ENCODE results near the gene CCNY.
A peak's percentile ranks its signal among the peaks of the same experiment; 100 is the strongest.

The CCNY gene

DNA sequence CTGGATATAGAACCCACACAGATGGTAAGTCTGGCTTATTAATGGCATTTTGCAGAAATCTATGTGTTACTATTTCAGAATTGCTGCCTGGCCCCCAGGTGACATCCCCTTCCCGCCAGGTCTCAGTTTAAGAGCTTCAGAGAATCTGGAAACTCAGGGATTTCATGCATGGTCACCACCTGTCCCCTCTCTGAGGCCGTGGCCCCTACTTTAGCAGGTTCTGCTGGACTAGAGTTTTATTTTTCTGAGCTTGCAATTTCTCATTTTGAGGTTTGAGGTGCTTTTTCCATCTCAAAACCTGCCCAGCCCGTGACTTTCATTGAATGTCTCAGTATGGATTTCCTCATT is 244.1 kb downstream of the CCNY start:
- ATAC-seq (ENCODE audit: low read depth) (no peak), DNase-seq (ENCODE audit: low spot score in 2 of 2) (no peak)
- Mint-ChIP-seq H3K4me1 (no peaks in the 10 kb centered on the region), H3K4me3 (no peak overlapping the region), H3K9me3 (peaks cover 2% of the 10 kb centered on the region), H3K27me3 (peaks cover 9% of the 10 kb centered on the region), H3K36me3 (peaks cover 5% of the 10 kb centered on the region), H3K27ac (no peak overlapping the region)

DNA sequence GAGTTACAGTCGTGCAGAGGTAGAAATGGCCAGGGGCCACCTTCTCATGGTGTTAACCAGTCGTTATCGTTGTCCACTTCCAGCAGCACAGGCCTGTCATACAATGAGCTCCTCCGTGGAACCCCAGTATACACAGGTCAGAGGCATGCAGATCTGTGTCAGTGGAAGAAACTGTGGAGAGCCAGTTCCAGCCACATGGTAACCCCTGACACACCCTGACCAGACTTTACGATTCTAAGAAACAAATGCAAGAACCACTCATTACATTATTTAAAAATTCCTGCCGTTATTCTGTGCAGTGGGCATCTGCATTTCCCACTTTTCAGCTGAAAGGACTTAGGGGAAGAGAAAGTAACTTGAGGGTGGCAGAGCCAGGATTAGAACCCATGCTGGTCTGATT is 245.3 kb downstream of the CCNY start:
- no peaks in the 10 kb centered on the region for H3K4me1 Mint-ChIP-seq
- H3K27ac Mint-ChIP-seq: no peak overlapping the region
- no peak for ATAC-seq (ENCODE audit: low read depth)

DNA sequence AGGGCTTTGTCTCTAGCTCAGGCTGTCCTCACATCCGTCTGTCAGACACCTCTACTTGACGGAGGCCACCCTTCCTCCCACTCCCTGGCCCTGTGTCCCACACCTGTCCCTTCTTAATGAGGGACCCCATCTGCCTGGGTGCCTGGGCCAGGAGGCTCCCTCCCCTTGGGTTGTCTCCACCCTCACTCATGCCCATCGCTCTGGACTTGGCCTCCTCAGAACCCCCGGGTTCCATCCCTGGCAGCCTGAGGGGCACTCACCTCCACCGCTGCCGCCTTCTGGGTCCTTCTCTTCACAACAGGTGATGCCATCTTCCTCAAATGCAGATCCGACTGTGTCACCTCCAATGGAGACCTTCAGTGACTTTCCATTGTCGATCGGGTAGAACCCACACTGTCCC is 248.6 kb downstream of the CCNY start:
- Mint-ChIP-seq H3K4me3 (no peak overlapping the region), H3K27me3 (peaks cover 11% of the 10 kb centered on the region), H3K4me1 (no peaks in the 10 kb centered on the region), H3K27ac (no peak overlapping the region), H3K9me3 (no peaks in the 10 kb centered on the region), H3K36me3 (no peaks in the 10 kb centered on the region)
- ATAC-seq (ENCODE audit: low read depth) (no peak), DNase-seq (ENCODE audit: low spot score in 2 of 2) (no peak)

More for the DNA sequence above, 245.3 kb downstream of the CCNY start:
- peaks cover 12% of the 10 kb centered on the region for H3K27me3 Mint-ChIP-seq
- no peak for DNase-seq (ENCODE audit: low spot score in 2 of 2)
- peaks cover 2% of the 10 kb centered on the region for H3K9me3 Mint-ChIP-seq
- no peak overlapping the region for H3K4me3 Mint-ChIP-seq
- H3K36me3 Mint-ChIP-seq: peaks cover 3% of the 10 kb centered on the region

- H3K9me3 Mint-ChIP-seq: no peaks in the 10 kb centered on the region
- DNase-seq (ENCODE audit: low spot score in 2 of 2) (no peak), ATAC-seq (ENCODE audit: low read depth) (no peak)
- H3K4me3 Mint-ChIP-seq: no peak overlapping the region
- no peaks in the 10 kb centered on the region for H3K36me3 Mint-ChIP-seq
- H3K4me1 Mint-ChIP-seq: no peaks in the 10 kb centered on the region
- H3K27ac Mint-ChIP-seq: no peak overlapping the region
- peaks cover 11% of the 10 kb centered on the region for H3K27me3 Mint-ChIP-seq
Observed at GRCh38 chr10:35585356-35585755, 249.0 kb downstream of the CCNY start.

- Mint-ChIP-seq H3K9me3 (peaks cover 2% of the 10 kb centered on the region), H3K27me3 (peaks cover 14% of the 10 kb centered on the region), H3K4me3 (no peak overlapping the region), H3K27ac (no peak overlapping the region), H3K4me1 (no peaks in the 10 kb centered on the region), H3K36me3 (peaks cover 3% of the 10 kb centered on the region)
- DNase-seq (ENCODE audit: low spot score in 2 of 2): no peak
- ATAC-seq (ENCODE audit: low read depth): no peak
Observed at GRCh38 chr10:35585903-35586535, 249.7 kb downstream of the CCNY start.

GRCh38 chr10:35588836-35589235 is 252.5 kb downstream of the CCNY start:
- no peak for ATAC-seq (ENCODE audit: low read depth)
- H3K4me1 Mint-ChIP-seq: peaks cover 2% of the 10 kb centered on the region
- H3K4me3 Mint-ChIP-seq: no peak overlapping the region
- H3K27ac Mint-ChIP-seq: no peak overlapping the region
- DNase-seq (ENCODE audit: low spot score in 2 of 2): no peak
- peaks cover 5% of the 10 kb centered on the region for H3K9me3 Mint-ChIP-seq
- H3K27me3 Mint-ChIP-seq: peaks cover 16% of the 10 kb centered on the region
- peaks cover 3% of the 10 kb centered on the region for H3K36me3 Mint-ChIP-seq

DNA sequence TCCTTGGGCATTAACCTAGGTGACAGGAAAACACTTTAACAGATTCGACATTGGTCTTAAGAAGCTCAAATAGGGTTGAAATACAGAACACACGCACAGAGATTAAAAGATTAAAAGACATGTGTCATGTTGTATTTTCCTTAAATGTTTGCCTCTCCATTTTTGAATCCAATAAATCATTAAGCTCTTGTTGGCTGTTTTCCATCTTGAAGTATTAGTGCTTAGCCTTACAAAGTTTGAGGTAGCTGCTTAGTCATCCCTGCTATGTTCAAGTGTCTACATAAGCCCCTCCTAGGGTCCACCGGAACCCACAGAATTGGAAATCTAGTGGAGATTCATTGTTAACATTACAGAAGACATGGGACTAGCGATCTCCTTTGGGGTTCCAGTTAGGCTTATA is 256.1 kb downstream of the CCNY start:
- H3K36me3 Mint-ChIP-seq: peaks cover 3% of the 10 kb centered on the region
- H3K9me3 Mint-ChIP-seq: peaks cover 9% of the 10 kb centered on the region
- H3K27ac Mint-ChIP-seq: no peak overlapping the region
- no peak overlapping the region for H3K4me3 Mint-ChIP-seq
- peaks cover 5% of the 10 kb centered on the region for H3K4me1 Mint-ChIP-seq
- peaks cover 5% of the 10 kb centered on the region for H3K27me3 Mint-ChIP-seq
- DNase-seq (ENCODE audit: low spot score in 2 of 2) (no peak), ATAC-seq (ENCODE audit: low read depth) (no peak)

GRCh38 chr10:35594115-35595079 is 258.1 kb downstream of the CCNY start:
- Mint-ChIP-seq H3K4me3 (no peak overlapping the region), H3K27ac (peak overlapping the region; percentile 50), H3K9me3 (peaks cover 9% of the 10 kb centered on the region), H3K4me1 (peaks cover 5% of the 10 kb centered on the region), H3K36me3 (peaks cover 3% of the 10 kb centered on the region), H3K27me3 (peaks cover 6% of the 10 kb centered on the region)
- DNase-seq (ENCODE audit: low spot score in 2 of 2) (no peak), ATAC-seq (ENCODE audit: low read depth) (no peak)

DNA sequence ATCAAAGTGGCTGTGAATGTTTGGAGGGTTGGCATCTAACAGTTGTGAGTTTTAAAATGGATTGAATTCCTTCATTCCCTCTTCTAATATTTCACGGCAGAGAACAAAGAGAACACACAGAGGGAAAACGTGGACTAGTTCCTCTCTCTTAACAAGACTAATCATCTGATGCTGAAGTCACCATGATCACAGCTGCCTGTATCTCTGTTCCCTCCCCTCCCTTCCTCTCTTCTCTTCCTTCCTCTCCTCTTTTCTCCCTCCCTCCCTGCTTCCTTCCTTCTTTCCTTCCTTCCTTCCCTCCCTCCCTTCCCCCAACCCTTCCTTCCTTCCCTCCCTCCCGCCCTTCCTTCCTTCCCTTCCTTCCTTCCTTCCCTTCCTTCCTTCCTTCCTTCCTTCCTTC is 258.8 kb downstream of the CCNY start:
- DNase-seq (ENCODE audit: low spot score in 2 of 2) (no peak), ATAC-seq (ENCODE audit: low read depth) (no peak)
- Mint-ChIP-seq H3K4me3 (no peak overlapping the region), H3K36me3 (peaks cover 3% of the 10 kb centered on the region), H3K27ac (peak overlapping the region; percentile 50), H3K27me3 (peaks cover 6% of the 10 kb centered on the region), H3K4me1 (peaks cover 5% of the 10 kb centered on the region), H3K9me3 (peaks cover 9% of the 10 kb centered on the region)

DNA sequence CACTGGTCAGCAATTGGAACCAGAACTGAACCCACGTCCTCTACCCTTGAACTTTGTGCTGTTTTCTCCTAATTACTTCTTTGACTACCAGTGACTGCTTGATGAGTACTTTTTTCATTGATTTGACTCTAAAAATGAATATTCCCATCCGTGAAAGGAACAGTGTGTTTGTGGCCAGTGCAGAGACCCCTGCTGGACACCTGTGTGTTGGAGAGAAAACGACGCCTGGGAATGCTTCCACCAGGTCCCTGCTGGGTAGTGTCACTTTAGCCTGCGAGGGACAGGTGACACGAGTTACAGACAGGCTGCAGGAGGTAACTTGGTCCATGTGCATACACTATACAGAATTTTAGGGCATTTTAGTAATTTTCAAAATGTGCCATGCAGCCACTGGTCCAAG is 262.1 kb downstream of the CCNY start:
- Mint-ChIP-seq H3K27me3 (peaks cover 18% of the 10 kb centered on the region), H3K4me3 (no peak overlapping the region), H3K27ac (no peak overlapping the region), H3K4me1 (peaks cover 6% of the 10 kb centered on the region), H3K9me3 (peaks cover 11% of the 10 kb centered on the region), H3K36me3 (peaks cover 5% of the 10 kb centered on the region)
- DNase-seq (ENCODE audit: low spot score in 2 of 2) (no peak), ATAC-seq (ENCODE audit: low read depth) (no peak)

GRCh38 chr10:35600193-35600592 is 263.9 kb downstream of the CCNY start:
- Mint-ChIP-seq H3K27ac (no peak overlapping the region), H3K9me3 (peaks cover 8% of the 10 kb centered on the region), H3K27me3 (peaks cover 20% of the 10 kb centered on the region), H3K4me1 (peaks cover 5% of the 10 kb centered on the region), H3K4me3 (no peak overlapping the region), H3K36me3 (peaks cover 5% of the 10 kb centered on the region)
- no peak for DNase-seq (ENCODE audit: low spot score in 2 of 2)
- ATAC-seq (ENCODE audit: low read depth): no peak

DNA sequence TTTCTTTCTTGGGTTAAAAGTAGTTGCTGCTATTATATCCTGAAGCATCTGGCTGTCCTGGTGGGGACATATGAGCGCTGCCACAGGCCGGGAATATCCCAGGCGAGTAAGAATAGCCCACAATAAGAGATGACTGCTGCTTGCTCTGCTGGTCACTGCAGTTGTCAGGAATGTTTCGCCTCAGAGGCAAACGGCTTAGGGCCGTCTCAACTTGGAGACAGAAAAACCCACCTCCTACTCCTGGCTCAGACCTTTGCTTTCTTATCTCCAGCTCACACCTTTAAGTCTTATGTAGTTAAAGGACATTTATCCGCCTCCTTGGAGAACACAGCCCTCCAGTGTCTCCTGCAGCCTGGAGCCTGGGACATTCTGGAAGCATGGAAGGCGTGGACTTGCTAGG is 268.9 kb downstream of the CCNY start, which contains the start of gene GJD4:
GJD4 (plus strand) TSS at position 151 of the 400 bp plus-strand sequence; CDS start at position 378, 227 bp downstream.
- DNase-seq (ENCODE audit: low spot score in 2 of 2) (no peak), ATAC-seq (ENCODE audit: low read depth) (no peak)
- H3K27me3 Mint-ChIP-seq: peaks cover 27% of the 10 kb centered on the region
- H3K36me3 Mint-ChIP-seq: peaks cover 5% of the 10 kb centered on the region
- no peak within 1 kb of the TSS for H3K4me3 Mint-ChIP-seq
- H3K27ac Mint-ChIP-seq: no peak within 1 kb of the TSS
- H3K4me1 Mint-ChIP-seq: peaks cover 8% of the 10 kb centered on the region
- peaks cover 7% of the 10 kb centered on the region for H3K9me3 Mint-ChIP-seq

GRCh38 chr10:35606430-35606829 is 270.1 kb downstream of the CCNY start:
- DNase-seq (ENCODE audit: low spot score in 2 of 2) (no peak), ATAC-seq (ENCODE audit: low read depth) (no peak)
- Mint-ChIP-seq H3K4me3 (no peak overlapping the region), H3K9me3 (peaks cover 4% of the 10 kb centered on the region), H3K27ac (no peak overlapping the region), H3K4me1 (peaks cover 8% of the 10 kb centered on the region), H3K36me3 (peaks cover under 1% of the 10 kb centered on the region), H3K27me3 (peaks cover 21% of the 10 kb centered on the region)

GRCh38 chr10:35607475-35608327 is 271.4 kb downstream of the CCNY start:
- Mint-ChIP-seq H3K9me3 (peaks cover 2% of the 10 kb centered on the region), H3K4me3 (peak overlapping the region; percentile 64), H3K36me3 (no peaks in the 10 kb centered on the region), H3K27me3 (peaks cover 25% of the 10 kb centered on the region), H3K4me1 (peaks cover 8% of the 10 kb centered on the region), H3K27ac (no peak overlapping the region)
- ATAC-seq (ENCODE audit: low read depth) (no peak), DNase-seq (ENCODE audit: low spot score in 2 of 2) (no peak)

Measured in memory B cell (primary cell).